H54 (cell line): ENCODE measurements around the gene SMG7.
A peak's percentile ranks its signal among the peaks of the same experiment; 100 is the strongest.
"Not testable (repeated sequence)": the region's sequence is repeated elsewhere in the genome, so short reads cannot be mapped to it uniquely, and the experiment has no call there.

ENCODE experiments used
- DNase-seq: peaks from one replicate; pipeline ENCODE4 v3.0.0; 2011; ENCODE audit warnings: low spot score, mixed read lengths; ENCODE audit not compliant: insufficient read length
- FAIRE-seq: peaks from 3 replicates; lab custom pipeline; 2011; peaks lifted over from hg19 to GRCh38; lab: Jason Lieb, UNC
- POLR2A ChIP-seq: IDR thresholded peaks from 2 replicates; pipeline ENCODE4 v1.6.1; 2011; ENCODE audit warnings: low read depth, mild to moderate bottlenecking, low read length

Gene SMG7

DNA sequence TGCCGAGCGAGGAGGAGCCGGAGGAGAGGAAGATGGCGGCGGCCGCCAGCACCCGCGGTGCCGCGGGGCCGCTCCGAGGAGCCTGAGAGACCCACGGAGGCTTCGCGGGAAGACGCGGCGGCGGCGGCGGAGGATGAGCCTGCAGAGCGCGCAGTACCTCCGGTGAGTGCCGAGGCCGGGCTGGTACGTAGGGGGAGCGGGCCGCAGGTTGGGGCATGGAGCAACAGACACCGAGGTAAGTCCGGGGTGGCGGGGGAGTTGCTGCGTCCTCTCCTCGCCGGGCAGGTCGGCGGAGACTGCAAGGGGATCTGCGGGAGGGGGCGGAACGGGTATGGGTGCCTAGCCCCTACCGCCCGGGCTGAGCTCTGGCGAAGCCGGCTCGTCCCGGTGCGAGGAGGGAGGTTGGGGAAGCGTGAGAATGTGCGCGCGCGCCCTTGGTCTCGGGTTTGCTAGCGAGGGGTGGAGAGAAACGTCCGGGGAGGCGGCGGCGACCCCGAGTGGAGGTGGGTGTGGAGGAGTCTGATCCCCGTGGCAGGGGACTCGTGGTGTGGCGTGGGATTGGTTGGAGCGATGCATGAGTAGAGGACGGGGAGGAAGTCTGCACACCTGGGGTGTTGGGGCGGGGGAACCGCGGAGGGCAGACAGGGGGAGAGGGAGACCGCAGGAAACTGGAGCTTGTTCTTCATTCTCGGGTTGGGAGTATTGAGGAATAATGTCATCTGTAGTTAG is at the start of gene SMG7:
SMG7 (plus strand) TSS at position 12 of the 729 bp plus-strand sequence; CDS start at position 134, 122 bp downstream.
- peak; percentile 16 for DNase-seq
- peak; percentile 79 for TF ChIP-seq POLR2A
- FAIRE-seq = no peak

- FAIRE-seq (no peak), DNase-seq (no peak)
- no peak for TF ChIP-seq POLR2A
Measured at GRCh38 chr1:183423541-183423940, 48.8 kb upstream of the SMG7 start.

- FAIRE-seq (no peak), DNase-seq (no peak)
- no peak for TF ChIP-seq POLR2A
Measured at GRCh38 chr1:183424691-183425090, 47.6 kb upstream of the SMG7 start.

GRCh38 chr1:183427591-183427990 is 44.7 kb upstream of the SMG7 start:
- not testable (repeated sequence) for DNase-seq, FAIRE-seq

- FAIRE-seq (no peak), DNase-seq (no peak)
- no peak for TF ChIP-seq POLR2A
Measured at GRCh38 chr1:183431840-183432547, 40.3 kb upstream of the SMG7 start.

DNA sequence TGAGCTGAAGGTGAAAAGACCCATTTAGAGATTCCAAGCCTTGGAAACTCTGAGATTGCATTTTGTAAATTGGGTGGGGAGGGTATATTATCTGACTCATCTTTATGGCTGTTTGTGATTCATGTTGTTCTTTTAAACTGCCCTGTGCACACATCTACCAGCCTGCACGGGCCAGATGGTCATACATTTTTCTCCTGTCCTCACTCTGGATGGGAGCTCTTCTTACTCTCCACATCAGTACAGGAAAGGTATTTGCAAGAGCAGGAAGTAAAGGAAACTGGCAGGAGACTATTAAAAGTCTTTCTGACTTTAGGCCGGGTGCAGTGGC is 39.8 kb upstream of the SMG7 start:
- DNase-seq (peak; percentile 45), FAIRE-seq (peak; percentile 81)
- no peak for TF ChIP-seq POLR2A

- no peak for DNase-seq
- FAIRE-seq = no peak
- TF ChIP-seq POLR2A = no peak
Measured at GRCh38 chr1:183433703-183434102, 38.6 kb upstream of the SMG7 start.

GRCh38 chr1:183435497-183435896 is 36.8 kb upstream of the SMG7 start:
- DNase-seq (no peak), FAIRE-seq (no peak)
- no peak for TF ChIP-seq POLR2A

GRCh38 chr1:183438060-183438459 is 34.2 kb upstream of the SMG7 start:
- no peak for FAIRE-seq
- DNase-seq = no peak
- no peak for TF ChIP-seq POLR2A

DNA sequence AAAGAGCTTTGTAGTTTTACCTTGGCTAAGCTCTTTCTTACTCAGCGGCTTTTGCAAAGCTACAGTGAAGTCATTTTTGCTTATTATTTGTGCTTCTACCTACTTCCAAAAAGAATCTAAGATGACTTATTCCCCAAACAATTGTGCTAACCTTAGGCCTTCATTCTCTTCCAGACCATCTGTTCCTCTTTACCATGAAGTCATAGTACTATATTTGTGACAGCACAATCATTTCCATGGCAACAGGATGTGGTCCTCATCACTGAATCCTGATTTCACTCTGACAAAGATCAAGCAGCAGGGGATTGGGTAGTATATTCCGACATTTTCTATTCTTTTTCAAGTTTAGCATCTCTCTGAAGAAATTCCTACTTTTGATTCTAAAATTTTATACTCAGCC is 29.3 kb upstream of the SMG7 start:
- no peak for FAIRE-seq
- TF ChIP-seq POLR2A = no peak
- no peak for DNase-seq

GRCh38 chr1:183443466-183443865 is 28.8 kb upstream of the SMG7 start:
- no peak for TF ChIP-seq POLR2A
- FAIRE-seq (no peak), DNase-seq (no peak)

DNA sequence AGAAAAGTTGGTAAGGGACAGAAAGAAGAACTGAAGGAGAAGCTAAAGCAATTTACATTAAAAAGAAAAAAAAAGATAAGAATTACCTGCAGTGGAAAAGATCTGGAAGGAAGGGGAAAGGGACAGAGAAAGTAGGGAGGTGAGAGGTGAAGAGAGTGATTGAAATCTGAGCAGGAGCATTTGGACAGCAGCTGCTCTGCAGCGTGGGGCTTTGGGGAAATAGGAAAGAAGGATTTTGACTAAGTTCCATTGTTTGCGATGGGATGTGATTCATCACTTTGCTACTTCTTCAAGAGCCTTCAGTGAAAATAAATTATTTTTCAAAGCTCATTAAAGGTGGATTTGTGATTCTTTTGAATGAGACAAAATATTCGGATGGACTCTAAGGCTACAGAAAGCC is 28.1 kb upstream of the SMG7 start:
- no peak for DNase-seq
- TF ChIP-seq POLR2A = no peak
- no peak for FAIRE-seq

DNA sequence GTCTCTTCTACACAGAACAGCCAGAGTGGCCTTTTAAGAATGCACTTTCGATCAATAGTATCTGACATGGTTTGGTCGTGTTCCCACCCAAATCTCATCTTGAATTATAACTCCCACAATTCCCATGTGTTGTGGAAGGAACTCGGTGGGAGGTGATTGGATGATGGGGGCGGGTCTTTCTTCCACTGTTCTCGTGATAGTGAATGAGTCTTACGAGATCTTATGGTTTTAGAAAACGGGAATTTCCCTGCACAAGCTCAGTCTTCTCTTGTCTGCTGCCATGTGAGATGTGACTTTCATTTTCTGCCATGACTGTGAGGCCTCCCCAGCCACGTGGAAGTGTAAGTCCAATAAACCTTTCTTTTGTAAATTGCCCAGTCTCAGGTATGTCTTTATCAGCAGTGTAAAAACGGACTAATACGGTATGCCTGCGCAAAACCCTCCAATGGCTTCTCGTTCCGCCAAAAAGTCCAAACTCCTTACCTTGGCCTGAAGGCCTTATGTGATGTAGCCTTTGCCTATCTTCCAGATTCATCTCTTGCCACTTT is 23.0 kb upstream of the SMG7 start:
- no peak for DNase-seq
- FAIRE-seq = no peak
- TF ChIP-seq POLR2A = no peak

DNA sequence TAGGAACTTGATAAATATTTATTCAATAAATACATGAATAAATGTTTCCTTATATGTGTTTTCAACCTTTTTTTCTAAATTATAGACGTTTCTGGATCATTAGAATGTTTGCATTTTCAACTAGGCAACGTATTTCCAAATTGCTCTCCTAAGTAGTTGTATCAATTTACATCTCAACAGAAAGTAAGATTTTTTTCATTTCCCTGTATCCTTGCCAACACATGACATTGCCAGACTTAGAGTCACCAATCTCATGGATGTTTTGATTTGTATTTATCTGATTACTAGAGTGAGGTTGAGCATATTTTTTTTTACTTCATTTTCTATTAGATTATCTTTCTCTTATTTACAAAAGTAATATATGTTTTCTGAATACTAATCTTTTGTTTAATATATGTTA is 22.2 kb upstream of the SMG7 start:
- FAIRE-seq (no peak), DNase-seq (no peak)
- no peak for TF ChIP-seq POLR2A

- TF ChIP-seq POLR2A = no peak
- no peak for DNase-seq
- peak; percentile 85 for FAIRE-seq
Measured at GRCh38 chr1:183454377-183454776, 17.9 kb upstream of the SMG7 start.
